ENCODE results near the gene CNKSR2.

CNKSR2 gene

GRCh38 chrX:21493226-21493830 lies 119.1 kb downstream of the CNKSR2 start:
- Histone ChIP-seq H3K4me2 (ENCODE audit: low read length) (no peak overlapping the region), H3K9ac (ENCODE audit: low read length) (no peak overlapping the region)
- TF ChIP-seq EZH2phosphoT487 (IDR thresholded peaks at IDR 0.05; ENCODE audit: low read depth) (no peak), CTCF (IDR thresholded peaks at IDR 0.05; ENCODE audit: low read depth, low read length) (no peak)

GRCh38 chrX:21503593-21503992 lies 129.4 kb downstream of the CNKSR2 start:
- no peaks in the 10 kb centered on the region for H3K79me2 ChIP-seq (ENCODE audit: low read length)
- 0 out of 2 replicates have a peak overlapping the region, but pooled peaks have one; percentile 28 for H3K27ac ChIP-seq (ENCODE audit: low read length)
- H3K9me3 ChIP-seq (ENCODE audit: insufficient read depth, low read length), result no peaks in the 10 kb centered on the region
- no peaks in the 10 kb centered on the region for H3K36me3 ChIP-seq (replicated peaks; ENCODE audit: low read depth, low read length)
- peak overlapping the region; percentile 71 for H3K4me2 ChIP-seq (ENCODE audit: low read length)
- no peaks in the 10 kb centered on the region for H3K27me3 ChIP-seq (ENCODE audit: low read depth, low read length)
- peaks cover 13% of the 10 kb centered on the region for H3K4me1 ChIP-seq (ENCODE audit: low read length)
- no peaks in the 10 kb centered on the region for H4K20me1 ChIP-seq (ENCODE audit: insufficient read depth, low read length)
- H3K4me3 ChIP-seq (ENCODE audit: low read length), result peak overlapping the region; percentile 15; the same call in 1 of the 2 replicates
- no peak overlapping the region for H3K9ac ChIP-seq (ENCODE audit: low read length)
- TF ChIP-seq CTCF (IDR thresholded peaks at IDR 0.05; ENCODE audit: low read depth, low read length), result no peak
- no peak for TF ChIP-seq EZH2phosphoT487 (IDR thresholded peaks at IDR 0.05; ENCODE audit: low read depth)
- H2AFZ ChIP-seq (ENCODE audit: low read depth, low read length), result no peak overlapping the region

More at GRCh38 chrX:21493226-21493830, 119.1 kb downstream of the CNKSR2 start:
- Histone ChIP-seq H3K79me2 (ENCODE audit: low read length) (no peaks in the 10 kb centered on the region), H4K20me1 (ENCODE audit: insufficient read depth, low read length) (no peaks in the 10 kb centered on the region), H3K4me3 (ENCODE audit: low read length) (no peak overlapping the region), H3K9me3 (ENCODE audit: insufficient read depth, low read length) (no peaks in the 10 kb centered on the region), H3K27ac (ENCODE audit: low read length) (no peak overlapping the region), H3K4me1 (ENCODE audit: low read length) (no peaks in the 10 kb centered on the region), H3K36me3 (replicated peaks; ENCODE audit: low read depth, low read length) (no peaks in the 10 kb centered on the region), H3K27me3 (ENCODE audit: low read depth, low read length) (no peaks in the 10 kb centered on the region), H2AFZ (ENCODE audit: low read depth, low read length) (no peak overlapping the region)

GRCh38 chrX:21509912-21510311 lies 135.7 kb downstream of the CNKSR2 start:
- H3K79me2 ChIP-seq (ENCODE audit: low read length), result no peaks in the 10 kb centered on the region
- H3K4me1 ChIP-seq (ENCODE audit: low read length), result no peaks in the 10 kb centered on the region
- no peaks in the 10 kb centered on the region for H3K9me3 ChIP-seq (ENCODE audit: insufficient read depth, low read length)
- TF ChIP-seq EZH2phosphoT487 (IDR thresholded peaks at IDR 0.05; ENCODE audit: low read depth) (no peak), CTCF (IDR thresholded peaks at IDR 0.05; ENCODE audit: low read depth, low read length) (no peak)
- H3K27me3 ChIP-seq (ENCODE audit: low read depth, low read length), result no peaks in the 10 kb centered on the region
- no peak overlapping the region for H3K4me2 ChIP-seq (ENCODE audit: low read length)
- H3K36me3 ChIP-seq (replicated peaks; ENCODE audit: low read depth, low read length), result no peaks in the 10 kb centered on the region
- no peak overlapping the region for H3K9ac ChIP-seq (ENCODE audit: low read length)
- H2AFZ ChIP-seq (ENCODE audit: low read depth, low read length), result no peak overlapping the region
- no peak overlapping the region for H3K27ac ChIP-seq (ENCODE audit: low read length)
- no peaks in the 10 kb centered on the region for H4K20me1 ChIP-seq (ENCODE audit: insufficient read depth, low read length)
- H3K4me3 ChIP-seq (ENCODE audit: low read length), result no peak overlapping the region

- Histone ChIP-seq H3K27ac (ENCODE audit: low read length) (no peak overlapping the region), H3K9me3 (ENCODE audit: insufficient read depth, low read length) (no peaks in the 10 kb centered on the region), H3K36me3 (replicated peaks; ENCODE audit: low read depth, low read length) (no peaks in the 10 kb centered on the region), H3K27me3 (ENCODE audit: low read depth, low read length) (no peaks in the 10 kb centered on the region), H4K20me1 (ENCODE audit: insufficient read depth, low read length) (no peaks in the 10 kb centered on the region), H3K4me3 (ENCODE audit: low read length) (no peak overlapping the region), H3K79me2 (ENCODE audit: low read length) (no peaks in the 10 kb centered on the region), H3K4me1 (ENCODE audit: low read length) (no peaks in the 10 kb centered on the region), H3K4me2 (ENCODE audit: low read length) (no peak overlapping the region), H3K9ac (ENCODE audit: low read length) (no peak overlapping the region), H2AFZ (ENCODE audit: low read depth, low read length) (no peak overlapping the region)
- TF ChIP-seq EZH2phosphoT487 (IDR thresholded peaks at IDR 0.05; ENCODE audit: low read depth), result no peak
- TF ChIP-seq CTCF (IDR thresholded peaks at IDR 0.05; ENCODE audit: low read depth, low read length), result no peak
These were observed 149.8 kb downstream of the CNKSR2 start for GRCh38 chrX:21524008-21524407.

Data from OCI-LY3 (cell line).